Activated CD8-positive, alpha-beta T cell treated with anti-CD3 and anti-CD28 coated beads for 36 hours (primary cell): ENCODE results near the gene PTPRN2. TPM values are rescaled to one million over a fixed set of nuclear protein-coding genes. Genes with fewer than 3 reads are reported as not detected.

Source experiments
- ATAC-seq: fragments of 200-7000 bp; cut with Tn5 transposase; one replicate; pipeline ENCODE4 v1.10.0; 2021; ENCODE audit warnings: mild to moderate bottlenecking, moderate library complexity
- CTCF ChIA-PET: fragments of 350-600 bp; sonication (Branson Sonifier 250); formaldehyde crosslinking; loops from one replicate; lab custom pipeline; 2021; ENCODE audit warnings: antibody characterized with exemption; lab: Charles Lee
- POLR2A ChIA-PET: fragments of 350-600 bp; sonication (Branson Sonifier 250); formaldehyde crosslinking; loops from one replicate; lab custom pipeline; 2021; ENCODE audit warnings: antibody characterized with exemption; lab: Charles Lee
- DNase-seq: peaks from one replicate; pipeline ENCODE4 v3.0.0-alpha.2; 2020
- H3K27ac Mint-ChIP-seq: one replicate; pipeline ENCODE4 v1.8.0; 2021; ENCODE audit warnings: mild to moderate bottlenecking, mixed read lengths
- H3K27me3 Mint-ChIP-seq: one replicate; pipeline ENCODE4 v1.8.0; 2021; ENCODE audit warnings: mixed read lengths
- H3K36me3 Mint-ChIP-seq: one replicate; pipeline ENCODE4 v1.8.0; 2021; ENCODE audit warnings: low read depth, mixed read lengths
- H3K4me1 Mint-ChIP-seq: one replicate; pipeline ENCODE4 v1.8.0; 2021; ENCODE audit warnings: low read depth, mixed read lengths
- H3K4me3 Mint-ChIP-seq: one replicate; pipeline ENCODE4 v1.8.0; 2021; ENCODE audit warnings: mild to moderate bottlenecking, moderate library complexity, mixed read lengths
- H3K9me3 Mint-ChIP-seq: one replicate; pipeline ENCODE4 v1.8.0; 2021; ENCODE audit warnings: mixed read lengths
- intact Hi-C: fragments of 100-400 bp; cut with micrococcal nuclease; formaldehyde crosslinking; loops from one replicate; pipeline ENCODE4 v1.10.0; 2022
- total RNA-seq, 2 experiments: library from RNA; stranded (reverse); gene quantifications; one replicate each; pipeline ENCODE4 v1.2.3, GENCODE V29; 2021
- TF ChIP-seq, protein P1 (sequence below): fragments of 200-600 bp; IDR thresholded peaks from one replicate; pipeline ENCODE4 v1.8.0; 2022; ENCODE audit warnings: antibody characterized with exemption, mild to moderate bottlenecking

PTPRN2 gene
- total RNA-seq, 2 experiments from 2014 or later: 0.49 to 0.65 TPM

DNA sequence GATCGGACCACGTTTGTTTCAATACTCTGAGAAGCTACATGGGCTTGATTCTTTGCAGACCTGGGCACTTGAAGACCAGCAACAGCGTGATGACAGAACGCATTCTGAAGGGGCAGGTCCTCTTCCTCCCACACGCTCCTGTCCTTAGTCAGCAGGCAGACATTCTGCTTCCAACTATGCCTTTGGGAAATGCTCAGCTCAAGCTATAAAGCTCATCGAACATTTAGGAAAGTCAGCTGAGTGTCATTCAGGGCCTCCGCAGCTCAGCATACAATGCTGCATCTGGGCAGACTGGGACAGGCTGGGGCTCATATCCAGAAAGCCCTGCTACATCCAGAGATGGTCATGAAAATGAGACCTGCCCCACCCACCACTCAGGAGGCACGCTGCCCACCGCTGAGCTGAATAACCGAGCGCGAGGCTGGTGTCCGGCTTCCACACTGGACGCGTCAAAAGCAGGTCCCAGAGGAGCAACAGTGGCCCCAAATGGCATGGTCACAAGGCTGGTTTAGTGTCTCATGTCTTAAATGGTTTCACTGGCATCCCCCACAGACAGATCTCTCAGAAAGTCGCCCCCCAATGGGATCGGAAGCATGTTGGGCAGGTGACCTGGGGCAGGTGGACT is 976.8 kb downstream of the PTPRN2 start:
- intact Hi-C loops: no loop called here
- no peaks in the 10 kb centered on the region for H3K9me3 Mint-ChIP-seq
- ChIA-PET CTCF (no interaction called here), POLR2A (no interaction called here)
- ATAC-seq: no peak
- H3K27ac Mint-ChIP-seq: no peak overlapping the region
- no peak for DNase-seq
- TF ChIP-seq, protein P1, sequence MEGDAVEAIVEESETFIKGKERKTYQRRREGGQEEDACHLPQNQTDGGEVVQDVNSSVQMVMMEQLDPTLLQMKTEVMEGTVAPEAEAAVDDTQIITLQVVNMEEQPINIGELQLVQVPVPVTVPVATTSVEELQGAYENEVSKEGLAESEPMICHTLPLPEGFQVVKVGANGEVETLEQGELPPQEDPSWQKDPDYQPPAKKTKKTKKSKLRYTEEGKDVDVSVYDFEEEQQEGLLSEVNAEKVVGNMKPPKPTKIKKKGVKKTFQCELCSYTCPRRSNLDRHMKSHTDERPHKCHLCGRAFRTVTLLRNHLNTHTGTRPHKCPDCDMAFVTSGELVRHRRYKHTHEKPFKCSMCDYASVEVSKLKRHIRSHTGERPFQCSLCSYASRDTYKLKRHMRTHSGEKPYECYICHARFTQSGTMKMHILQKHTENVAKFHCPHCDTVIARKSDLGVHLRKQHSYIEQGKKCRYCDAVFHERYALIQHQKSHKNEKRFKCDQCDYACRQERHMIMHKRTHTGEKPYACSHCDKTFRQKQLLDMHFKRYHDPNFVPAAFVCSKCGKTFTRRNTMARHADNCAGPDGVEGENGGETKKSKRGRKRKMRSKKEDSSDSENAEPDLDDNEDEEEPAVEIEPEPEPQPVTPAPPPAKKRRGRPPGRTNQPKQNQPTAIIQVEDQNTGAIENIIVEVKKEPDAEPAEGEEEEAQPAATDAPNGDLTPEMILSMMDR: no peak
- peak overlapping the region; percentile 17 for H3K4me3 Mint-ChIP-seq
- no peaks in the 10 kb centered on the region for H3K36me3 Mint-ChIP-seq
- H3K4me1 Mint-ChIP-seq: peaks cover 16% of the 10 kb centered on the region
- no peaks in the 10 kb centered on the region for H3K27me3 Mint-ChIP-seq

DNA sequence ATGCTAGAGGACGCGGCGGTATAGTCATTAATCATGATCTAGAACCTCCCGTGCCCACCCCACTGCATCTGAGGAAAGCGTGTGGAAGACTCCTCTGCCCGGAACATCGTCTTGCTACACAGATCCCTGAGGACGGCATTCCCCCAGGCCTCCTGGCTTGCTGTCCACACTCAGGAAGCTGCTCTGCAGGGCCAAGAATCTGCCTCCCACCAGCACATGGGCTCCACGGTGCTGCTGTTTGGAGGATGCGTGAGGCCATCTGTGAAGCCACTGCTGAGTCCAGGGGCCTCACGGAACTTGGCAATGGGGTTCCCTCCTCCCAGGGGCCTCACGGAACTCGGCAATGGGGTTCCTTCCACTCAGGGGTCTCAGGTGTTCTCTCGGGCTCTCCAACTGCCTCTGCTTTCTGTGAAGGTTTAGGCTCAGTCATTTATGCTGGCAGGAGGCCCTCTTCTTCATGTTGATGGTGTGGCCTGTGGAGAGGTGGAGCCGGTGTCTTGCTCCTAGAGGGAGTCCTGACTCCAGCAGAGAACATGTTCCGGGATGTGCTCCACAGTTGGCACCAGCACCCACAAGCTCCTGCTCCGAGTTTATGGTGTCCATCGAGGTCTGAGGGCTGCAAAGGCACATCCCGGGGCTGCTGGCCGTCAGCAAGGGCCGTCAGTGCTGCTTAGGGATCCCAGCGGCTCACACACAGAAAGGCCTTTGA is 977.5 kb downstream of the PTPRN2 start:
- ChIA-PET POLR2A (no interaction called here), CTCF (no interaction called here)
- ATAC-seq: no peak
- DNase-seq: no peak
- intact Hi-C loops: no loop called here
- Mint-ChIP-seq H3K36me3 (no peaks in the 10 kb centered on the region), H3K27ac (no peak overlapping the region), H3K4me1 (peaks cover 16% of the 10 kb centered on the region), H3K4me3 (no peak overlapping the region), H3K27me3 (no peaks in the 10 kb centered on the region), H3K9me3 (no peaks in the 10 kb centered on the region)
- TF ChIP-seq, protein P1: no peak

DNA sequence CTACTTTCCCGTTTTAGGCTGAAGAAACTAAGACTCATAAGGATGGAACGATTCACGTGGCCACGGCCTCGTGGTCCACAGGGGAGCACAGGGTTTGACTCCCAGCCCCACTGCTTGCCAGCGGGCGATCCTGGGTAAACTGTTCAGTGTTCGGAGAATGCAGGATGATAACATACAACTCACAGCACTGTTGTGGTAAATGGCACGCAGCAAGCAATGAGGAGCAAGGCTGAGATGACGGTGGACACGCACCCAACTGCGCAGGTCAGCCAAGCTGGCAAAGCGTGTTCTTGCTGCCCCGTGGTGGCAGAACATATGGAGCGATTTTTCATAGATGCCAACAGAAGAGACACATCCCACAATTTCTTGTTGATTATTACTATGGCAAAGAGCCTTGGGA is 978.1 kb downstream of the PTPRN2 start:
- Mint-ChIP-seq H3K36me3 (no peaks in the 10 kb centered on the region), H3K9me3 (no peaks in the 10 kb centered on the region), H3K27ac (no peak overlapping the region), H3K4me1 (peaks cover 16% of the 10 kb centered on the region), H3K27me3 (no peaks in the 10 kb centered on the region), H3K4me3 (no peak overlapping the region)
- intact Hi-C loops: no loop called here
- TF ChIP-seq, protein P1: no peak
- ChIA-PET POLR2A (no interaction called here), CTCF (no interaction called here)
- ATAC-seq (no peak), DNase-seq (no peak)

DNA sequence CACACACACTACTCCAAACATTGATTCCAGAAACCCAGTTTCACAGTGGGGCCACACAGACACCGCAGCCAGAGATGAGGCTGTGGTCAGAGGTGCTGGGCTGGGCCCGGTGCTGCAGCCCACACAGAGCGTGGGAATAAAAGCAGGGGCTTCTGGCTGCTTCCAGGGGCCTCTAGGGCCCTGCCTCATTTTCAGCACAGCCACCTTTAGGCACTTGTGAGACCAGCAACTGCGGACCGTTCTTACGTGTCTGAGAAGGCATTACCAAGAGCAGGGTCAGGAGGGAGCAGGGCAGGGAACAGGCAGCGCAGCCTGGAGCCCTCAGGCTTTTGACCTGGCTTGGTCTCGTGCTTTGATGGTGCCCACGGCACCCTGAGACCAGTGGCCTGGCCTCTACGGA is 980.4 kb downstream of the PTPRN2 start:
- peaks cover 9% of the 10 kb centered on the region for H3K4me1 Mint-ChIP-seq
- DNase-seq: no peak
- H3K27ac Mint-ChIP-seq: no peak overlapping the region
- no peaks in the 10 kb centered on the region for H3K36me3 Mint-ChIP-seq
- ChIA-PET CTCF (no interaction called here), POLR2A (no interaction called here)
- H3K4me3 Mint-ChIP-seq: no peak overlapping the region
- intact Hi-C loops: no loop called here
- TF ChIP-seq, protein P1: no peak
- no peaks in the 10 kb centered on the region for H3K27me3 Mint-ChIP-seq
- no peak for ATAC-seq
- H3K9me3 Mint-ChIP-seq: no peaks in the 10 kb centered on the region

DNA sequence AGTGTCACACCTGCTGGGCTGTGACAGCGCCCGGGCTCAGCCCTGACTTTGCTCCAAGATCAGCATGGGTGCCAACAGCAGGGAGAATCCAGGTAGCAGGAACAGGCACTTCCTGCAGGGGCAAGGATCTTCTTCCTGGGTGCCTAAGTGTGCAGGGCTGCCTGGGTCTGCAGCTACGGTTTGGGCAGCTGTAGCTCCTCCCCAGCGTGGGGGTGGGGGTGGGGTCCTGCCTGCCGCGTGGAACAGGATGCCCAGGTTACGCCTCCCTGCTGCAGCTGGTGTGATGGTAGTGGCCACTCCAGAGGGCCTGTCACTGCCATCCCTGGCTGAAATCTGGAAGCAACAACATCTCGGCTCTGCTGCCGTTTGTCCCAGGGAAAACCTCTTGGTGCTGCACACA is 981.5 kb downstream of the PTPRN2 start:
- ChIA-PET CTCF (no interaction called here), POLR2A (no interaction called here)
- H3K4me3 Mint-ChIP-seq: no peak overlapping the region
- H3K36me3 Mint-ChIP-seq: no peaks in the 10 kb centered on the region
- DNase-seq: no peak
- no peaks in the 10 kb centered on the region for H3K27me3 Mint-ChIP-seq
- intact Hi-C loops: no loop called here
- no peak for ATAC-seq
- TF ChIP-seq, protein P1: no peak
- peaks cover 2% of the 10 kb centered on the region for H3K4me1 Mint-ChIP-seq
- no peaks in the 10 kb centered on the region for H3K9me3 Mint-ChIP-seq
- no peak overlapping the region for H3K27ac Mint-ChIP-seq
